AG09319 (cell line): ENCODE measurements around the gene TMEM116.
"Not testable (repeated sequence)": the region's sequence is repeated elsewhere in the genome, so short reads cannot be mapped to it uniquely, and the experiment has no call there.

ENCODE experiments used
- DNase-seq: peaks from one replicate; pipeline ENCODE4 v3.0.0-alpha.2; 2010; ENCODE audit warnings: low read depth; ENCODE audit errors: extremely low read depth
- TF ChIP-seq, protein P1 (sequence below): IDR thresholded peaks from 2 replicates; pipeline ENCODE4 v1.5.1; 2011; ENCODE audit warnings: low read depth, mild to moderate bottlenecking, inconsistent platforms, low read length, moderate library complexity

The TMEM116 gene

DNA sequence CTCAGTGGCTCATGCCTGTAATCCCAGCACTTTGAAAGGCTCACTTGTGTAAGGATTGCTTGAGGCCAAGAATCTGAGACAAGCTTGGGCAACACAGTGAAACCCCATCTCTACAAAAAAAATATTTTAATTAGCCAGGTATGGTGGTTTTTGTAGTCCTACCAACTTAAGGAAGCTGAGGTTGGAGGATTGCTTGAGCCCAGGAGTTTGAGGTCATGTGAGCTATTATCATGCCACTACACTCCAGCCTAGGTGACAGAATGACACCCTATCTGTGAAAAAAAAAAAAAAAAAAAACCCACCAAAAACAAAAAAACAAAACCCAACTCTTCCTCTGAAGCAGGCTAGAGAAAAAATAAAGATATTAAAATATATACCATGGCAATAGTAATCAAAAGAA is 41.2 kb downstream of the TMEM116 start:
- no peak for DNase-seq
- TF ChIP-seq, protein P1, sequence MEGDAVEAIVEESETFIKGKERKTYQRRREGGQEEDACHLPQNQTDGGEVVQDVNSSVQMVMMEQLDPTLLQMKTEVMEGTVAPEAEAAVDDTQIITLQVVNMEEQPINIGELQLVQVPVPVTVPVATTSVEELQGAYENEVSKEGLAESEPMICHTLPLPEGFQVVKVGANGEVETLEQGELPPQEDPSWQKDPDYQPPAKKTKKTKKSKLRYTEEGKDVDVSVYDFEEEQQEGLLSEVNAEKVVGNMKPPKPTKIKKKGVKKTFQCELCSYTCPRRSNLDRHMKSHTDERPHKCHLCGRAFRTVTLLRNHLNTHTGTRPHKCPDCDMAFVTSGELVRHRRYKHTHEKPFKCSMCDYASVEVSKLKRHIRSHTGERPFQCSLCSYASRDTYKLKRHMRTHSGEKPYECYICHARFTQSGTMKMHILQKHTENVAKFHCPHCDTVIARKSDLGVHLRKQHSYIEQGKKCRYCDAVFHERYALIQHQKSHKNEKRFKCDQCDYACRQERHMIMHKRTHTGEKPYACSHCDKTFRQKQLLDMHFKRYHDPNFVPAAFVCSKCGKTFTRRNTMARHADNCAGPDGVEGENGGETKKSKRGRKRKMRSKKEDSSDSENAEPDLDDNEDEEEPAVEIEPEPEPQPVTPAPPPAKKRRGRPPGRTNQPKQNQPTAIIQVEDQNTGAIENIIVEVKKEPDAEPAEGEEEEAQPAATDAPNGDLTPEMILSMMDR: no peak

DNA sequence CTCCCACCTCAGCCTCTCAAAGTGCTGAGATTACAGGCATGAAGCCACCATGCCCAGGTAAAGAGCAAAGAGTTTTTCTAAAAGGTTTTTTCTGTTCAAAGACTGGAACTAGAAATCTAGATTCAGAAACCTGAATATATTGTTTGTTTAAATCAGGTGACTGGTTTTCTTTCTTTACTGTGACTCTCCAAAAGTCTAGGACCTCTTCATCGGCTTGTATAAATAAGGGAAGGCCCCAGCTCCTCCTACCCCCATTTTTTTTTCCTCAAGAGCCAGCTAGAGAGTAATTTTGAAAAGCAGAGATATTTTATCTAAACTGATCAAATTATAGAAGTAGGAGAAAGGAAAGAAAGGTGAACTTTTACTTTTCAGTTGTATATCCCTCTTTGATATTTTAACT is 48.0 kb downstream of the TMEM116 start:
- no peak for DNase-seq
- TF ChIP-seq, protein P1: no peak

DNA sequence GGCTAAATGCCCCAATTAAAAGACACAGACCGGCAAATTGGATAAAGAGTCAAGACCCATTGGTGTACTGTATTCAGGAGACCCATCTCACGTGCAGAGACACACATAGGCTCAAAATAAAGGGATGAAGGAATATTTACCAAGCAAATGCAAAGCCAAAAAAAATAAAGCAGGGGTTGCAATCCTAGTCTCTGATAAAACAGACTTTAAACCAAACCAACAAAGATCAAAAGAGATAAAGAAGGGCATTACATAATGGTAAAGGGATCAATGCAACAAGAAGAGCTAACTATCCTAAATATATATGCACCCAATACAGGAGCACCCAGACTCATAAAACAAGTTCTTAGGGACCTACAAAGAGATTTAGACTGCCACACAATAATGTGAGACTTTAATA is 53.4 kb downstream of the TMEM116 start:
- not testable (repeated sequence) for DNase-seq

DNA sequence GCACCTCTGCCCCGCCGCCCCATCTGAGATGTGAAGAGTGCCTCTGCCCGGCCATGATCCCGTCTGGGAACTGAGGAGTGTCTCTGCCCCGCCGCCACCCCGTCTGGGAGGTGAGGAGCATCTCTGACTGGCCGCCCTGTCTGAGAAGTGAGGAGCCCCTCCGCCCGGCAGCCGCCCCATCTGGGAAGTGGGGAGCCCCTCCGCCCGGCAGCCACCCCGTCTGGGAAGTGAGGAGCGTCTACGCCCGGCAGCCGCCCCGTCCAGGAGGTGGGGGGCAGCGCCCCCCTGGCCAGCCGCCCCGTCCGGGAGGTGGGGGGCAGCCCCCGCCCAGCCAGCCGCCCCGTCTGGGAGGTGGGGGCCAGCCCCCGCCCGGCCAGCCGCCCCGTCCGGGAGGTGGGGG is 55.7 kb downstream of the TMEM116 start:
- not testable (repeated sequence) for DNase-seq

DNA sequence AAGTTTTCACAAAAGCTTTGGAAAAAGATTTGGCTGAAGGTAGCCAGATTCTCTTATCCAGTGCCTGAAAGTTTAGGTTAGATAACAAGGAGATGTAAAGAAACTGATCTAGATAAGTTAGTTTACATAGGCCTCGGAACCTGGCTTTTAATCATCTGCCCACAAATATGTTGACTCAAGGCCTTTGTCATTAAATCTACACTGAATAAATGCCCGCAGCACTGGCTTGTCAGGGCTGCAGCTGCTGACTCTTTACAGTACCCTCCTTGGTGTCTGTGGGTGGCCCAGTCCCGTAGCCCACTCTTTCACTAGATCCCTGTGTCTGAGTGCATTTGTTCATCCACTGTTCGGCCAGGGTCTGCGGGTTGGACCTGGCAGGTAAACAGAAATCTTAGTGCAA is 58.0 kb downstream of the TMEM116 start:
- no peak for DNase-seq
- TF ChIP-seq, protein P1: no peak

DNA sequence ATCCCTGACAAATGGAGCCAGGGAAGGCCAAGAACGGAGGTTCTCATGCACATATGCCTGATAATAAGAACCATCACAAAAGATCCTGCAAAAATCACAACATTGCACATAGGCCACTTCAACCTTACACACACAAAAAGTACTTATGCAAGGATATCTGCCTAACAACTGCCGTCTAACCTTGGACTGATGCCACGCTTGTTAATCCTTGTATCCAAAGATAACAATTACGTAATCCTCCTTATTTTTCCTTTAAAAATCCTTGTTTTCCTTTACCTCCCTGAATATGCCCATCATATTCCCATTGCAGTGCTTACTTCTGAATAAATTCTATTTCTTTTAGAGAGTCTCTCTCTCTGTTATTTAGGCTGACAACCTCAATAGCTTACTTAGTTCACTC is 59.5 kb downstream of the TMEM116 start:
- DNase-seq: no peak
- TF ChIP-seq, protein P1: no peak

DNA sequence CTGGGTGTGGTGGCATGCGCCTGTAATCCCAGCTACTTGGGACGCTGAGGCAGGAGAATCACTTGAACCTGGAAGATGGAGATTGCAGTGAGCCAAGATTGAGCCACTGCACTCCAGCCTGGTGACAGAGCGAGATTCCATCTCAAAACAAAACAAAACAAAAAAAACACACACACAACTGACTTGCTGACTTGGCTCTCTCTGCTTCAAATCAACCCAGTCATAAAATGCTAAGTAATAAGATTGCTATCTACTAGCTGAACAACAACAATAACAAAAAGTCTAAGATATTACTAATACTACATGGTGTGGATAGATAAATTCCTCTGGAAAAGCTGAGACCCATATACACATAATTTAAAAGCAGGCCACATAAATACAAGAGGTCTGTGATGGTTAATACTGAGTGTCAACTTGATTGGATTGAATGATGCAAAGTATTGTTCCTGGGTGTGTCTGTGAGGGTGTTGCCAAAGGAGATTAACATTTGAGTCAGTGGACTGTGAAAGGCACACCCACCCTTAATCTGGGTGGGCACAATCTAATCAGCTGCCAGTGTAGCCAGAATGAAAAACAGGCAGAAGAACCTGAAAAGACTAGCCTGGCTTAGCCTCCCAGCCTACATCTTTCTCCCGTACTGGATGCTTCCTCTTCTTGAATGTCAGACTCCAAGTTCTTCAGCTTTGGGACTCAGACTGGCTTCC is 60.7 kb downstream of the TMEM116 start:
- DNase-seq: not testable (repeated sequence)

DNA sequence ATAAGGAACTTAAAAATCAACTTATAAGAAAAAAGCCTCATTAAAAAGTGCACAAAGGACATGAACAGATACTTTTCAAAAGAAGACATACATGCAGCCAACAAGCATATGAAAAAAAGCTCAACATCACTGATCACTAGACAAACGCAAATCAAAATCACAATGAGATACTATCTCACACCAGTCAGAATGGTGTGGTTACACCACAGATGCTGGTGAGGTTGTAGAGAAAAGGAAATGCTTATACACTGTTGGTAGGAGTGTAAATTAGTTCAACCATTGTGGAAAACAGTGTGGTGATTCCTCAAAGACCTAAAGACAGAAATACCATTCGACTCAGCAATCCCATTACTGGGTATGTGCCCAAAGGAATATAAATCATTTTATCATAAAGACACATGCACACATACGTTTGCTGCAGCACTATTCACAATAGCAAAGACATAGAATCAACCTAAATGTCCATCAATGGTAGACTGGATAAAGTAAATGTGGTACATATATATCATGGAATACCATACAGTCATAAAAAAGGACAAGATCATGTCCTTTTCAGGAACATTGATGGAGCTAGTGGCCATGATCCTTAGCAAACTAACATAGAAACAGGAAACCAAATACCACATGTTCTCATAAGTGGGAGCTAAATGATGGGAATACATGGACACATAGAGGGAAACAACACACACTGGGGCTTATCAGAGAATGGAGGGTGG is 61.8 kb downstream of the TMEM116 start:
- not testable (repeated sequence) for DNase-seq

DNA sequence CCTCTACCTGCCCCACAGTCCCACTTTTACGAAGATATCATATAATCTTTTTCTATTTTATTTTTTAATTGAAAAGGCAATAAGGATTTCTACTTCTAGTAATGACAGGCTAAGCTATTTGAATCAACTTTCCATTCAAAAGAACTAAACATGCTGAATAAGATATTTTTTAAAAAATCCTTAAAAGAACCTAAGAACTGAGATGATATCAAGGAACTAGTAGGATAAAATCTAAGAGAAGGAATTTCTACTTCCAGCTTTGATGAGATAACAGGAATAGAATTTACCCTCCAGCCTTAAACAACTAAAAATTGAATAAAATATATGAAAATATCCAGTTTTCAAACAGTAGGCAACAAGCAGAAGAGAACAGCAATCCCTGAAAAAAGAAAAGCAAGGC is 69.0 kb downstream of the TMEM116 start:
- TF ChIP-seq, protein P1: no peak
- no peak for DNase-seq
